Measurements from ENCODE around the gene PTRH2. TPM values are rescaled to one million over a fixed set of nuclear protein-coding genes. Genes with fewer than 3 reads are reported as not detected.
"Not testable (repeated sequence)": the region's sequence is repeated elsewhere in the genome, so short reads cannot be mapped to it uniquely, and the experiment has no call there.

The PTRH2 gene
- total RNA-seq, 1 experiment from 2014 or later: 32.2 TPM

- in situ Hi-C loops (cut with HindIII; ENCODE audit: low pct_unique_long_range_greater_than_20kb, low sequenced_read_pairs): no loop called here
- DNase-seq (ENCODE audit: low read depth): no peak
Observed at GRCh38 chr17:59684967-59685366, 22.3 kb downstream of the PTRH2 start.

DNA sequence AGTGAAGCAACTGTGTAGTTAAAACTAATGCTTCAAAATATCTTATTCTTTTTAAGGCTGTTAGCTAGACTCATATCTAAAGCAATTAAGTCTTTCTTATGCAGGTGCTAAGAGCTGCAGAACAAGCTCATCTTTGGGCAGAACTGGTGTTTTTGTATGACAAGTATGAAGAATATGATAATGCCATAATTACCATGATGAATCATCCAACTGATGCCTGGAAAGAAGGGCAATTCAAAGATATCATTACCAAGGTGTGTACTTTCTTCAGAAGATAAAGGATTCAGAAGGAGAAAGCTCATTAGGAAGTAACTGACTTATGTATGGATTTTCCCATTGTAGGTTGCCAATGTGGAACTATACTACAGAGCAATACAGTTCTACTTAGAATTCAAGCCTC is 23.9 kb downstream of the PTRH2 start:
- no peak for DNase-seq (ENCODE audit: low read depth)
- in situ Hi-C loops (cut with HindIII; ENCODE audit: low pct_unique_long_range_greater_than_20kb, low sequenced_read_pairs): no loop called here

GRCh38 chr17:59680314-59680713 is 26.9 kb downstream of the PTRH2 start:
- in situ Hi-C loops (cut with HindIII; ENCODE audit: low pct_unique_long_range_greater_than_20kb, low sequenced_read_pairs): no loop called here
- no peak for DNase-seq (ENCODE audit: low read depth)

GRCh38 chr17:59678918-59679317 is 28.3 kb downstream of the PTRH2 start:
- in situ Hi-C loops (cut with HindIII; ENCODE audit: low pct_unique_long_range_greater_than_20kb, low sequenced_read_pairs): no loop called here
- DNase-seq (ENCODE audit: low read depth): no peak

DNA sequence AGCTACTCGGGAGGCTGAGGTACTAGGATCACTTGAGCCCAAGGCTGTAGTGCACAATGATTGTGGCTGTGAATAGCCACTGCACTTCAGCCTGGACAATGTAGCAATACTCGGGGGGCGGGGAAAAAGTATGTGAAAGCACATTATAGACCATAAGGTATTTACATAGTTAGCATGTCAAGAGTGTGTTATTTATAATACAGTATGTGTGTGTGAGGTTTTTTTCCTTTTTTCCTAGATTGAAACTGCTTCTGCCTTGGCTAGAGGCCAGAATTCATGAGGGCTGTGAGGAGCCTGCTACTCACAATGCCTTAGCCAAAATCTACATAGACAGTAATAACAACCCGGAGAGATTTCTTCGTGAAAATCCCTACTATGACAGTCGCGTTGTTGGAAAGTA is 30.5 kb downstream of the PTRH2 start:
- in situ Hi-C loops (cut with HindIII; ENCODE audit: low pct_unique_long_range_greater_than_20kb, low sequenced_read_pairs): no loop called here
- no peak for DNase-seq (ENCODE audit: low read depth)

- DNase-seq (ENCODE audit: low read depth): no peak
- in situ Hi-C loops (cut with HindIII; ENCODE audit: low pct_unique_long_range_greater_than_20kb, low sequenced_read_pairs): no loop called here
Observed at GRCh38 chr17:59675231-59675630, 32.0 kb downstream of the PTRH2 start.

DNA sequence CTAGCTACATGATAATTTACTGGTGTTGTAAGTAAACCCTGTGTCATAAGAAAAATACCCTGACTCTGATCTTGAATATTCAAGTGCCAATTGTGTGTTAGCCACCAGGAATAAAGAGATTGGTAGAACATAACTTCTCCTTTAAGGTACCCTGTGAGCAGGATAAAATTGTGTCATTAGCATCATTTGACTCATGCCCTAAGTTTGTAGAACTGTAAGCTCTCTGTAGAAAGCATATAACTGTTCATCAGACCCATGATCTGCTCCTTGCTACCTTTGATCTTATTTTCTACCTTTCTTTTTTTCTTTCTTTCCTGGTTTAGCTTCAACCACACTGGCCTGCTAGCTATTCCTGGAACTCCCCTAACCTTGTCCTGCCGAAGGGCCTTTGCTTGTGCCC is 35.8 kb downstream of the PTRH2 start:
- DNase-seq (ENCODE audit: low read depth): no peak
- in situ Hi-C loops (cut with HindIII; ENCODE audit: low pct_unique_long_range_greater_than_20kb, low sequenced_read_pairs): no loop called here

- in situ Hi-C loops (cut with HindIII; ENCODE audit: low pct_unique_long_range_greater_than_20kb, low sequenced_read_pairs): no loop called here
Observed at GRCh38 chr17:59669944-59670343, 37.3 kb downstream of the PTRH2 start.

GRCh38 chr17:59669411-59669810 is 37.8 kb downstream of the PTRH2 start:
- in situ Hi-C loops (cut with HindIII; ENCODE audit: low pct_unique_long_range_greater_than_20kb, low sequenced_read_pairs): no loop called here

More at GRCh38 chr17:59669944-59670343, 37.3 kb downstream of the PTRH2 start:
- no peak for DNase-seq (ENCODE audit: low read depth)

DNA sequence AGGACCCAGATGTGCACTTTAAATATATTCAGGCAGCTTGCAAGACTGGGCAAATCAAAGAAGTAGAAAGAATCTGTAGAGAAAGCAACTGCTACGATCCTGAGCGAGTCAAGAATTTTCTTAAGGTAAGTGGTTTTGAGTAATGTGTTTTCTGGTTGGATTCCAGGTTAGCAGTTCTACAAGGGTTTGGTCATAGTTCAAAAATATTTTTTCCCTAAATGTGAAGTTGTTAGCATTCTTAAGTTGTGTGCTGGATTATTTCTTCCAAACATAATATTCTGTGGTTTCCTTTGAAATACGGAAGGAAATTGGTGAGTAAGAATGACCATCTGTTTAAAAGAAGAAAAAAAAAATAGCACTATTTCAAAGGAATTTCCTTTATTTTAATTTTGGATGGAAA is 38.4 kb downstream of the PTRH2 start:
- in situ Hi-C loops (cut with HindIII; ENCODE audit: low pct_unique_long_range_greater_than_20kb, low sequenced_read_pairs): no loop called here
- peak; percentile 84 for DNase-seq (ENCODE audit: low read depth)

More at GRCh38 chr17:59669411-59669810, 37.8 kb downstream of the PTRH2 start:
- DNase-seq (ENCODE audit: low read depth): peak; percentile 79

DNA sequence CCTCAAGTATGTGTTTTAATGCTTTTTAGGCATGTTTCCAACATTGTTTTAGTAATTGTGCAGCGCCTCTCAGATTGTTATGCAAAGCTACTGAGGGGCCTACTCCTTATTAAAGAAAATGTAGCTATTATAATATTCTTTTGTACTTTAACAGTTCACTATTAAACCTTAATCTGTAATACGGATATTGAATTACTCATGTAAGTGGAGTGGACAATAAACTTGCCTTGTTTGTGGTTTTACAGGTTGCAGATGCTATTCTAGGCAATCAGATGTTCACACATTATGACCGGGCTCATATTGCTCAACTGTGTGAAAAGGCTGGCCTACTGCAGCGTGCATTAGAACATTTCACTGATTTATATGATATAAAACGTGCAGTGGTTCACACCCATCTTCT is 41.0 kb downstream of the PTRH2 start:
- DNase-seq (ENCODE audit: low read depth): no peak
- in situ Hi-C loops (cut with HindIII; ENCODE audit: low pct_unique_long_range_greater_than_20kb, low sequenced_read_pairs): no loop called here

DNA sequence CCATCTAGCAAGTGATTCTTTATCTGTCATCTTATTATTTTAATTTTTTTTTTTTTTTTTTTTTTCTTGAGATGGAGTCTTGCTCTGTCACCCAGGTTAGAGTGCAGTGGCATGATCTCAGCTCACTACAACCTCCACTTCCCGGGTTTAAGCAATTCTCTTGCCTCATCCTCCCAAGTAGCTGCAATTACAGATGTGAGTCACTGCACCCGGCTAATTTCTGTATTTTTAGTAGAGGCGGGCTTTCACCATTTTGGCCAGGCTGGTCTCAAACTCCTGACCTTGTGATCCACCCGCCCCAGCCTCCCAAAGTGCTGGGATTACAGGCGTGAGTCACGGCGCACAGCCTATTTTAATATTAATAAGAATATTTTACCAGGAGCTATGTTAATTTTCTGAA is 50.6 kb downstream of the PTRH2 start:
- DNase-seq (ENCODE audit: low read depth); in situ Hi-C loops (cut with HindIII; ENCODE audit: low pct_unique_long_range_greater_than_20kb, low sequenced_read_pairs): not testable (repeated sequence)

- DNase-seq (ENCODE audit: low read depth): no peak
- in situ Hi-C loops (cut with HindIII; ENCODE audit: low pct_unique_long_range_greater_than_20kb, low sequenced_read_pairs): no loop called here
Observed at GRCh38 chr17:59652119-59652518, 55.1 kb downstream of the PTRH2 start.

- no peak for DNase-seq (ENCODE audit: low read depth)
- in situ Hi-C loops (cut with HindIII; ENCODE audit: low pct_unique_long_range_greater_than_20kb, low sequenced_read_pairs): no loop called here
Observed at GRCh38 chr17:59651346-59651745, 55.9 kb downstream of the PTRH2 start.

DNA sequence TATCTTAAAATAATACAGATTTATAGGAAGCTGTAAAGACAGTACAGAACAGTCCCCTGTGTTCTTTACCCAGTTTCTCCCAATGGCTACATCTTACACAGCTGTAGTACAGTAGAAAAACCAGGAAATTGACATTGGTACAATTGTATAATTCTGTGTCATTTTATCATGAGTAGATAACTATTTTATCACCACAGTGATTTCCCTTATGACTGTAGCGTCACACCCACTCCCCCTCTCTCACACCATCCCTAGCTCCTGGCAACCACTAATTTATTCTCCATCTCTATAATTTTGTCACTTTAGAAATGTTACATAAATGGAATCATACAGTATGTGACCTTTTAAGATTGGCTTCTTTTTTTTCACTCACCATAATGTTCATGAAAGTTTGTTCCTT is 56.6 kb downstream of the PTRH2 start:
- in situ Hi-C loops (cut with HindIII; ENCODE audit: low pct_unique_long_range_greater_than_20kb, low sequenced_read_pairs): no loop called here
- no peak for DNase-seq (ENCODE audit: low read depth)

GRCh38 chr17:59649886-59650285 is 57.3 kb downstream of the PTRH2 start:
- in situ Hi-C loops (cut with HindIII; ENCODE audit: low pct_unique_long_range_greater_than_20kb, low sequenced_read_pairs): no loop called here
- DNase-seq (ENCODE audit: low read depth): no peak

Other genes with a start within 250 kb of the PTRH2 start
- gene DHX40, start 141.8 kb downstream of the PTRH2 start, total RNA-seq (2014; rRNA removed; shearing (Covaris generic); ENCODE audit: low replicate concordance): 60.7 and 65.8 TPM in 2 replicates
- 256 and 284 TPM in 2 replicates for gene CLTC, start 87.5 kb downstream of the PTRH2 start, total RNA-seq (2014; rRNA removed; shearing (Covaris generic); ENCODE audit: low replicate concordance)
- gene VMP1, start 224 bp upstream of the PTRH2 start, total RNA-seq (2014; rRNA removed; shearing (Covaris generic); ENCODE audit: low replicate concordance): 150 and 156 TPM in 2 replicates
- 18.1 and 34.0 TPM in 2 replicates for gene TUBD1, start 185.5 kb upstream of the PTRH2 start, total RNA-seq (2014; rRNA removed; shearing (Covaris generic); ENCODE audit: low replicate concordance)
- gene RPS6KB1, start 185.7 kb upstream of the PTRH2 start, total RNA-seq (2014; rRNA removed; shearing (Covaris generic); ENCODE audit: low replicate concordance): 4.2 and 18.9 TPM in 2 replicates